Neuronal stem cell (in vitro differentiated cells): ENCODE results near the gene SS18L1.
A peak's percentile ranks its signal among the peaks of the same experiment; 100 is the strongest.

ENCODE experiments used
- DNase-seq: peaks from one replicate; pipeline ENCODE4 v3.0.0-alpha.2; 2013; ENCODE audit warnings: low spot score
- H2AFZ ChIP-seq: one replicate; pipeline ENCODE4 v1.6.1; 2013; ENCODE audit warnings: mild to moderate bottlenecking, low read length, inconsistent platforms
- H2AK5ac ChIP-seq: 2 replicates; pipeline ENCODE4 v1.6.1; 2013; ENCODE audit warnings: low read depth, mild to moderate bottlenecking, inconsistent platforms, low read length, moderate library complexity, mixed read lengths
- H2BK120ac ChIP-seq: 2 replicates; pipeline ENCODE4 v1.6.1; 2013; ENCODE audit warnings: low read depth, mild to moderate bottlenecking, inconsistent platforms, low read length, moderate library complexity, mixed read lengths
- H2BK12ac ChIP-seq: one replicate; pipeline ENCODE4 v1.6.1; 2013; ENCODE audit warnings: low read length, inconsistent platforms
- H2BK15ac ChIP-seq: 2 replicates; pipeline ENCODE4 v1.6.1; 2013; ENCODE audit warnings: mild to moderate bottlenecking, low read length, inconsistent platforms, mixed read lengths
- H2BK5ac ChIP-seq: one replicate; pipeline ENCODE4 v1.6.1; 2013; ENCODE audit warnings: inconsistent platforms, mild to moderate bottlenecking, low read length, moderate library complexity
- H3K14ac ChIP-seq: one replicate; pipeline ENCODE4 v1.6.1; 2013; ENCODE audit warnings: low read length, inconsistent platforms
- H3K18ac ChIP-seq: 2 replicates; pipeline ENCODE4 v1.6.1; 2013; ENCODE audit warnings: low read length, inconsistent platforms
- H3K23ac ChIP-seq: 2 replicates; pipeline ENCODE4 v1.6.1; 2013; ENCODE audit warnings: low read depth, mild to moderate bottlenecking, mixed read lengths, low read length, inconsistent platforms; ENCODE audit not compliant: poor library complexity
- H3K27ac ChIP-seq: replicated peaks from 3 replicates; pipeline ENCODE4 v1.5.1; 2013; ENCODE audit warnings: low read length, inconsistent platforms
- H3K27me3 ChIP-seq, 3 experiments: 2 replicates each; pipeline ENCODE4 v1.6.1; 2013; ENCODE audit warnings: low read length in 3 of 3, mild to moderate bottlenecking in 2 of 3, inconsistent platforms in 1 of 3, low read depth in 1 of 3, mixed read lengths in 1 of 3, moderate library complexity in 1 of 3; ENCODE audit not compliant: control insufficient read depth in 3 of 3, insufficient read depth in 3 of 3
- H3K36me3 ChIP-seq, 2 donors: replicated peaks in 1 of 2; 2 replicates each; pipeline ENCODE4 v1.6.1; 2013; ENCODE audit warnings: low read length in 2 of 2; ENCODE audit not compliant: control insufficient read depth in 2 of 2, insufficient read depth in 2 of 2
- H3K4ac ChIP-seq: 2 replicates; pipeline ENCODE4 v1.6.1; 2013; ENCODE audit warnings: inconsistent platforms, mild to moderate bottlenecking, low read length, moderate library complexity
- H3K4me1 ChIP-seq, 2 donors: 1 replicate in 1 of 2; 2 replicates in 1 of 2; pipeline ENCODE4 v1.6.1; 2013; ENCODE audit warnings: low read length in 2 of 2, low read depth in 1 of 2; ENCODE audit not compliant: control insufficient read depth in 2 of 2, insufficient read depth in 1 of 2
- H3K4me2 ChIP-seq: one replicate; pipeline ENCODE4 v1.6.1; 2013; ENCODE audit warnings: mild to moderate bottlenecking, low read length, inconsistent platforms; ENCODE audit not compliant: insufficient read depth, poor library complexity, severe bottlenecking
- H3K4me3 ChIP-seq, 2 donors: 2 replicates each; pipeline ENCODE4 v1.5.1; 2013; ENCODE audit warnings: low read length in 2 of 2, mild to moderate bottlenecking in 2 of 2, inconsistent platforms in 1 of 2, moderate library complexity in 1 of 2
- H3K79me1 ChIP-seq: one replicate; pipeline ENCODE4 v1.6.1; 2013; ENCODE audit warnings: low read depth, mild to moderate bottlenecking, inconsistent platforms, low read length, moderate library complexity
- H3K9ac ChIP-seq: one replicate; pipeline ENCODE4 v1.6.1; 2013; ENCODE audit warnings: mild to moderate bottlenecking, low read depth, low read length, inconsistent platforms; ENCODE audit not compliant: poor library complexity
- H3K9me3 ChIP-seq, 2 donors: replicated peaks in 1 of 2; 2 replicates each; pipeline versions ENCODE3 to v1.6.1; 2013; ENCODE audit warnings: low read length in 2 of 2, mild to moderate bottlenecking in 2 of 2, inconsistent platforms in 1 of 2, low read depth in 1 of 2, mixed read lengths in 1 of 2, moderate library complexity in 1 of 2; ENCODE audit not compliant: control insufficient read depth in 2 of 2, insufficient read depth in 1 of 2
- H4K8ac ChIP-seq: one replicate; pipeline ENCODE4 v1.6.1; 2013; ENCODE audit warnings: low read depth, mild to moderate bottlenecking, inconsistent platforms, low read length, moderate library complexity
- H4K91ac ChIP-seq: one replicate; pipeline ENCODE4 v1.6.1; 2013; ENCODE audit warnings: low read length, low read depth, mild to moderate bottlenecking, inconsistent platforms; ENCODE audit not compliant: poor library complexity
- WGBS, 2 donors: extraction: QIAGEN DNeasy Blood & Tissue Kit; methylation state at CpG; one replicate each; pipeline ENCODE4 v1.1.7; 2013; ENCODE audit warnings: missing lambda C conversion rate in 2 of 2, mixed read lengths in 1 of 2; ENCODE audit not compliant: insufficient read length in 2 of 2, insufficient replicate concordance in 1 of 2; ENCODE audit errors: extremely low coverage in 2 of 2; 5-methylcytosine and 5-hydroxymethylcytosine counted together

SS18L1 gene

DNA sequence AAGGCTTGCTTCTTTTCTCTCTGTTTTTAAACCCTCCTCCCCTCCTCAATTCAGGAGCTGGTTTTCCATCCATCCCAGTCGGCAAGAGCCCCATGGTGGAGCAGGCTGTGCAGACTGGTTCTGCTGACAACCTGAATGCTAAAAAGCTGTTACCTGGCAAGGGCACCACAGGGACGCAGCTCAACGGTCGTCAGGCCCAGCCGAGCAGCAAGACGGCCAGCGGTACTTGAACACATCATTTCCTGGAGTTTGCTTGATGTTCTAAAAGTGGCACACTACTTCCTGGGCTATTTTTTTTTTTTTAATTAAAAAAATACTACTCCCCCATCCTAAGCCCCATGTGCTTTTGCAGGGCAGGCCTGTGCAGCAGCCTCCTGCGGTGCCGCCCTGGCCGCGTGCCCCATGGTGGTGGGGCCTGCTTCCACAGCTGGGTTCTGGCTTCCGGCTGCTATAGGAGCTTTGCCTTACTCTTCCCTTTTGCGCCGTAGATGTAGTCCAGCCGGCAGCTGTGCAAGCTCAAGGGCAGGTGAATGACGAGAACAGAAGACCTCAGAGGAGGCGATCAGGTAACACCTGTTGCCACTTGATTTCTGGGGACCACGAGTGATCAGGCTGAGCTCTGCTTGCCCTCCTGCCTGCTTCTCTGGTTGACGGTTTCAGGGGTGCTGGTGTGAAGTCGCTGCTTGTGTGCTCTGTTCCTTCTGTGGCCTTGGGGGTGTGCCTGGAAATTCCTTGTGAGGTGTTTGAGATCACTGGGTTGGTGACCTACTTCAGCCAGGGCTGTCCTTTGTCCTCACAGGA, 13.6 kb upstream of the SS18L1 start:
- Histone ChIP-seq H3K27me3 (no peaks in the 10 kb centered on the region), H2AK5ac (no peak overlapping the region), H2BK12ac (no peak overlapping the region), H4K91ac (no peak overlapping the region), H3K9me3 (no peaks in the 10 kb centered on the region), H2AFZ (no peak overlapping the region), H3K18ac (no peak overlapping the region), H3K9ac (no peak overlapping the region), H2BK5ac (no peak overlapping the region), H3K4ac (no peak overlapping the region), H4K8ac (no peak overlapping the region), H3K27ac (no peak overlapping the region), H3K36me3 (peaks cover 79 to 100% of the 10 kb centered on the region in 2 donors), H3K4me3 (no peak overlapping the region), H2BK15ac (no peak overlapping the region), H3K4me1 (peaks cover 0 to 1% of the 10 kb centered on the region in 2 donors), H3K79me1 (peaks cover 18% of the 10 kb centered on the region), H3K14ac (no peak overlapping the region), H2BK120ac (no peak overlapping the region), H3K4me2 (no peak overlapping the region), H3K23ac (peak overlapping the region; percentile 38)
- DNase-seq = no peak
- WGBS, 2 donors = no CpG with 5 or more reads among the region's 20 CpGs

DNA sequence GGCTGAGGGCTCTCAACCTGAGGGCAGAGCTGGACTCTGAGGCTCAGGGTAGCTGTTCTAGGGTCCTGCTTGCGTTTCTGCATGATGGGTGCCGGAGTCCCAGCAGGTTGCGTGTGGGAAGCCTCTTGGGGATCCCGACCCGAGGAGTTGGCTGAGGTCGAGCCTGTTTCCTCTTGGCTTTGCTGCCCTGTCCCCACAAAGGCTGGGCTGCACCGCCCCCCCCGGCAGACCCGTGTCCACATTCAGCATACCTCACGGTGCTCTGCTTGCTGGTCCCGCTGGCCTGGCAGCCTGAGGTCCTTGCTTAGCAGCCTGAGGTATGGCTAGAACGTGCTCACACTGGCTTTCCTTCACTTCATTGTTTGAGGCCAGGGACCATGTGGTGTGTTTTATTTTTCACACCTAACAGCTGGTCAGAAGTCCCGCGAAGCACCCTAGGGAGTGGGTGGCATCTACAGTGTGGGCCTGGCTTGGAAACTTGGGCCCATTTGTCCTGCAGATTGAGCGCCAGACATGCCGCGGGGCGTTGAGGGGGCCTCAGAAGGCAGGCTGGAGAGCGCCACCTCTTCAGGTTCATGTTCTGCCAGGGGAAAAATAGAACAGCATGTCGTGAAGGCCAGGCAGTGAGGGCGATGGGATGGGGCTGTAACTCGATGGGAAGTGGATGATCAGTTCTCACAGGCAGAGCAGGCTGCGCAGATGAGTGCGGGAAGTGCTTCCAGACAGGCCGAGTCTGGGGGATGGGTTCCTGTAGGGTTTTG, 11.8 kb upstream of the SS18L1 start:
- Histone ChIP-seq H3K4me2 (no peak overlapping the region), H2BK120ac (no peak overlapping the region), H2AK5ac (no peak overlapping the region), H4K91ac (no peak overlapping the region), H2BK5ac (no peak overlapping the region), H3K36me3 (peaks cover 78 to 100% of the 10 kb centered on the region in 2 donors), H3K9ac (peak overlapping the region; percentile 26), H3K27ac (no peak overlapping the region), H3K79me1 (peaks cover 7% of the 10 kb centered on the region), H2BK12ac (no peak overlapping the region), H3K27me3 (no peaks in the 10 kb centered on the region), H2BK15ac (no peak overlapping the region), H3K9me3 (no peaks in the 10 kb centered on the region), H3K4me1 (no peaks in the 10 kb centered on the region), H3K4me3 (no peak overlapping the region), H3K14ac (no peak overlapping the region), H4K8ac (no peak overlapping the region), H3K4ac (no peak overlapping the region), H3K18ac (no peak overlapping the region), H2AFZ (no peak overlapping the region), H3K23ac (peak overlapping the region; percentile 60)
- DNase-seq = no peak
- WGBS, 2 donors = no CpG with 5 or more reads among the region's 25 CpGs

GRCh38 chr20:62132421-62132820, 11.1 kb upstream of the SS18L1 start:
- H3K23ac ChIP-seq = no peak overlapping the region
- no CpG with 5 or more reads among the region's 7 CpGs for WGBS, 2 donors
- H4K91ac ChIP-seq = no peak overlapping the region
- no peak overlapping the region for H3K4me2 ChIP-seq
- no peak overlapping the region for H3K14ac ChIP-seq
- H3K4ac ChIP-seq = no peak overlapping the region
- H3K4me3 ChIP-seq = no peak overlapping the region
- no peak overlapping the region for H4K8ac ChIP-seq
- H3K9ac ChIP-seq = no peak overlapping the region
- no peak overlapping the region for H3K27ac ChIP-seq
- H2BK15ac ChIP-seq = no peak overlapping the region
- H2BK5ac ChIP-seq = no peak overlapping the region
- no peak overlapping the region for H2BK120ac ChIP-seq
- H3K79me1 ChIP-seq = peaks cover 7% of the 10 kb centered on the region
- no peak overlapping the region for H2AFZ ChIP-seq
- no peaks in the 10 kb centered on the region for H3K9me3 ChIP-seq
- H2AK5ac ChIP-seq = no peak overlapping the region
- no peak overlapping the region for H3K18ac ChIP-seq
- no peak for DNase-seq
- no peaks in the 10 kb centered on the region for H3K4me1 ChIP-seq
- no peak overlapping the region for H2BK12ac ChIP-seq
- peaks cover 79 to 100% of the 10 kb centered on the region in 2 donors for H3K36me3 ChIP-seq
- H3K27me3 ChIP-seq = no peaks in the 10 kb centered on the region
